Endothelial cell of umbilical vein (primary cell): ENCODE data around the gene DPP6. TPM values are rescaled to one million over a fixed set of nuclear protein-coding genes. Genes with fewer than 3 reads are reported as not detected.

Source experiments
- BruUV-seq: library from RNA; stranded (reverse); fragments of 400-500 nt; replicated peaks from 2 replicates; lab custom pipeline; 2021; lab: Mats Ljungman, UMichigan
- CTCF ChIA-PET: fragments of 300-600, 350-600 bp; sonication (Branson Sonifier 250); formaldehyde crosslinking; loops from one replicate; lab custom pipeline; 2021; ENCODE audit warnings: antibody characterized with exemption, inconsistent platforms; lab: Charles Lee
- POLR2A ChIA-PET: fragments of 300-600, 350-600 bp; sonication (Branson Sonifier 250); formaldehyde crosslinking; loops from one replicate; lab custom pipeline; 2021; ENCODE audit warnings: antibody characterized with exemption, inconsistent platforms; lab: Charles Lee
- DNase-seq: peaks from one replicate; pipeline ENCODE4 v3.0.0-alpha.2; 2011; ENCODE audit warnings: low read depth, low spot score
- FAIRE-seq: peaks from 2 replicates; lab custom pipeline; 2011; peaks lifted over from hg19 to GRCh38; lab: Jason Lieb, UNC
- H2AFZ ChIP-seq: 2 replicates; pipeline ENCODE4 v1.6.0; 2012; ENCODE audit warnings: low read depth, low read length, control low read depth, inconsistent platforms
- H3K27ac ChIP-seq: 2 replicates; pipeline ENCODE4 v1.5.1; 2011; ENCODE audit warnings: low read depth, mild to moderate bottlenecking, control low read depth, low read length, moderate library complexity; ENCODE audit not compliant: insufficient read depth
- H3K27me3 ChIP-seq, 2 experiments: 2 replicates each; pipeline versions ENCODE4 v1.6.0 to v1.6.1; 2011; ENCODE audit warnings: low read length in 2 of 2, mixed read lengths in 1 of 2; ENCODE audit not compliant: control insufficient read depth in 2 of 2, insufficient read depth in 2 of 2
- H3K36me3 ChIP-seq, 2 experiments: 2 replicates in 1 of 2; 3 replicates in 1 of 2; pipeline ENCODE4 v1.5.1; 2011; ENCODE audit warnings: low read length in 2 of 2, mild to moderate bottlenecking in 1 of 2, moderate library complexity in 1 of 2; ENCODE audit not compliant: control insufficient read depth in 2 of 2, insufficient read depth in 2 of 2; ENCODE audit errors: extremely low read depth in 1 of 2
- H3K4me1 ChIP-seq: 3 replicates; pipeline ENCODE4 v1.5.1; 2011; ENCODE audit warnings: mild to moderate bottlenecking, low read length; ENCODE audit not compliant: control insufficient read depth, insufficient read depth; ENCODE audit errors: extremely low read depth
- H3K4me2 ChIP-seq: 2 replicates; pipeline ENCODE4 v1.6.1; 2011; ENCODE audit warnings: low read length, control low read depth, mixed read lengths; ENCODE audit not compliant: insufficient read depth
- H3K4me3 ChIP-seq, 3 experiments: fragments of 200-600 bp in 1 of 3; sonication (generic), shearing (Covaris generic) in 1 of 3; replicated peaks in 1 of 3; 2 replicates each; pipeline ENCODE4 v1.5.1; 2011 to 2016; ENCODE audit warnings: control low read depth in 3 of 3, low read length in 3 of 3, mild to moderate bottlenecking in 2 of 3, inconsistent platforms in 1 of 3, low read depth in 1 of 3, moderate library complexity in 1 of 3; ENCODE audit not compliant: insufficient read depth in 1 of 3
- H3K79me2 ChIP-seq: 2 replicates; pipeline ENCODE4 v1.6.0; 2012; ENCODE audit warnings: low read length, inconsistent platforms; ENCODE audit not compliant: control insufficient read depth, insufficient read depth
- H3K9ac ChIP-seq: replicated peaks from 2 replicates; pipeline ENCODE3; 2011; ENCODE audit warnings: low read length, control low read depth; ENCODE audit not compliant: insufficient read depth; ENCODE audit errors: extremely low read depth
- H3K9me1 ChIP-seq: replicated peaks from 3 replicates; pipeline ENCODE4 v1.6.0; 2011; ENCODE audit warnings: mild to moderate bottlenecking, low read length; ENCODE audit not compliant: control insufficient read depth, insufficient read depth; ENCODE audit errors: extremely low read depth
- H3K9me3 ChIP-seq: replicated peaks from 2 replicates; pipeline ENCODE4 v1.5.1; 2012; ENCODE audit warnings: low read length, inconsistent platforms; ENCODE audit not compliant: control insufficient read depth, insufficient read depth
- H4K20me1 ChIP-seq: replicated peaks from 2 replicates; pipeline ENCODE3; 2011; ENCODE audit warnings: mild to moderate bottlenecking, low read length; ENCODE audit not compliant: control insufficient read depth, insufficient read depth; ENCODE audit errors: extremely low read depth
- CTCF ChIP-seq, 2 donors: IDR thresholded peaks; 1 replicate in 1 of 2; 2 replicates in 1 of 2; pipeline ENCODE4 v1.5.1; 2011; ENCODE audit warnings: low read length in 2 of 2, mild to moderate bottlenecking in 2 of 2, moderate library complexity in 2 of 2, control low read depth in 1 of 2, inconsistent platforms in 1 of 2, low read depth in 1 of 2; ENCODE audit not compliant: insufficient read depth in 1 of 2; ENCODE audit errors: extremely low read depth in 1 of 2
- EZH2 ChIP-seq: IDR thresholded peaks from 2 replicates; pipeline ENCODE4 v1.6.1; 2012; ENCODE audit warnings: borderline replicate concordance, low read depth, mild to moderate bottlenecking, moderate library complexity, low read length, inconsistent platforms; ENCODE audit not compliant: severe bottlenecking
- FOS ChIP-seq: IDR thresholded peaks from 2 replicates; pipeline ENCODE4 v1.6.1; 2011; ENCODE audit warnings: mild to moderate bottlenecking, low read length, moderate library complexity, borderline replicate concordance; ENCODE audit not compliant: insufficient read depth
- GATA2 ChIP-seq: IDR thresholded peaks from 2 replicates; pipeline ENCODE4 v1.7.0; 2011; ENCODE audit warnings: low read depth, mild to moderate bottlenecking, moderate library complexity, mixed read lengths, low read length; ENCODE audit not compliant: insufficient read length, insufficient read depth
- JUN ChIP-seq: IDR thresholded peaks from 2 replicates; pipeline ENCODE4 v1.6.1; 2011; ENCODE audit warnings: borderline replicate concordance, low read depth; ENCODE audit not compliant: insufficient read length, insufficient read depth
- MAX ChIP-seq: IDR thresholded peaks from 2 replicates; pipeline ENCODE4 v1.6.1; 2011; ENCODE audit not compliant: insufficient read depth, insufficient read length
- MYC ChIP-seq: IDR thresholded peaks from one replicate; pipeline ENCODE4 v1.6.1; 2011; ENCODE audit warnings: mild to moderate bottlenecking, low read depth, low read length
- POLR2A ChIP-seq: IDR thresholded peaks from 2 replicates; pipeline ENCODE4 v1.6.1; 2012; ENCODE audit warnings: low read depth, mild to moderate bottlenecking, control low read depth, low read length
- POLR2AphosphoS5 ChIP-seq: IDR thresholded peaks from 2 replicates; pipeline ENCODE4 v1.6.1; 2012; ENCODE audit warnings: low read depth, mild to moderate bottlenecking, control low read depth, low read length, moderate library complexity; ENCODE audit not compliant: insufficient read depth
- dilution Hi-C: fragments of 300-500 bp; cut with MboI; formaldehyde crosslinking; loops from one replicate; pipeline ENCODE4 v1.15.0; 2019; ENCODE audit warnings: low sequenced_read_pairs; ENCODE audit not compliant: extremely low pct_ligation_motif_present
- intact Hi-C: fragments of 100-400 bp; cut with micrococcal nuclease; formaldehyde crosslinking; loops from one replicate; pipeline ENCODE4 v1.10.0; 2022
- polyA plus RNA-seq, 4 experiments: library from polyadenylated mRNA; depleted of rRNA in 3 of 4; stranded (reverse) in 3 of 4; unstranded in 1 of 4; fragments of >200 nt; gene quantifications; 2 replicates each; pipeline versions ENCODE4 v1.2.1 to v1.2.3, GENCODE V29; 2011 to 2012; ENCODE audit warnings: missing spikeins in 1 of 4
- total RNA-seq: library from RNA; stranded (reverse); gene quantifications from 2 replicates; pipeline ENCODE4 v1.2.3, GENCODE V29; 2021

DPP6 gene
- total and polyA plus RNA-seq, 2 donors (not counting 3 experiments of a cell fraction or from before 2014, with no cell fraction given), result not detected

GRCh38 chr7:154910977-154911376 lies 858.8 kb downstream of the DPP6 start:
- CTCF ChIA-PET, result interaction anchor here (1.6 kb wide), 1 partner anchor 688 kb away, joined by 4 read pairs; no protein-coding TSS in a partner anchor
- Histone ChIP-seq H2AFZ (no peak overlapping the region), H3K9me1 (no peaks in the 10 kb centered on the region), H3K4me2 (no peak overlapping the region), H3K27me3 (peaks cover 0 to 11% of the 10 kb centered on the region in 2 experiments), H3K27ac (no peak overlapping the region), H3K79me2 (no peaks in the 10 kb centered on the region), H3K36me3 (no peaks in the 10 kb centered on the region), H4K20me1 (no peaks in the 10 kb centered on the region), H3K9ac (no peak overlapping the region), H3K4me1 (peaks cover 4% of the 10 kb centered on the region), H3K4me3 (no peak overlapping the region), H3K9me3 (no peaks in the 10 kb centered on the region)
- dilution Hi-C loops (no loop called here), intact Hi-C loops (loop anchor here (5.0 kb wide), 1 partner anchor 621 kb away; no protein-coding TSS in a partner anchor)
- POLR2A ChIA-PET, result no interaction called here
- no peak for DNase-seq
- no peak for TF ChIP-seq FOS
- no peak for TF ChIP-seq GATA2
- no peak for TF ChIP-seq POLR2A
- no peak for TF ChIP-seq CTCF (IDR thresholded peaks at IDR 0.05; ENCODE audit: extremely low read depth in 1 of 2, insufficient read depth in 1 of 2, low read depth in 1 of 2, low read length in 2 of 2)
- no peak for TF ChIP-seq MAX
- no peak for TF ChIP-seq JUN
- no peak for TF ChIP-seq MYC
- TF ChIP-seq POLR2AphosphoS5, result no peak
- TF ChIP-seq EZH2, result no peak
- no peak for FAIRE-seq
- BruUV-seq, result no TSS peak
